ENCODE data around the gene ARHGDIG.
"Not testable (repeated sequence)": the region's sequence is repeated elsewhere in the genome, so short reads cannot be mapped to it uniquely, and the experiment has no call there.

The ARHGDIG gene

DNA sequence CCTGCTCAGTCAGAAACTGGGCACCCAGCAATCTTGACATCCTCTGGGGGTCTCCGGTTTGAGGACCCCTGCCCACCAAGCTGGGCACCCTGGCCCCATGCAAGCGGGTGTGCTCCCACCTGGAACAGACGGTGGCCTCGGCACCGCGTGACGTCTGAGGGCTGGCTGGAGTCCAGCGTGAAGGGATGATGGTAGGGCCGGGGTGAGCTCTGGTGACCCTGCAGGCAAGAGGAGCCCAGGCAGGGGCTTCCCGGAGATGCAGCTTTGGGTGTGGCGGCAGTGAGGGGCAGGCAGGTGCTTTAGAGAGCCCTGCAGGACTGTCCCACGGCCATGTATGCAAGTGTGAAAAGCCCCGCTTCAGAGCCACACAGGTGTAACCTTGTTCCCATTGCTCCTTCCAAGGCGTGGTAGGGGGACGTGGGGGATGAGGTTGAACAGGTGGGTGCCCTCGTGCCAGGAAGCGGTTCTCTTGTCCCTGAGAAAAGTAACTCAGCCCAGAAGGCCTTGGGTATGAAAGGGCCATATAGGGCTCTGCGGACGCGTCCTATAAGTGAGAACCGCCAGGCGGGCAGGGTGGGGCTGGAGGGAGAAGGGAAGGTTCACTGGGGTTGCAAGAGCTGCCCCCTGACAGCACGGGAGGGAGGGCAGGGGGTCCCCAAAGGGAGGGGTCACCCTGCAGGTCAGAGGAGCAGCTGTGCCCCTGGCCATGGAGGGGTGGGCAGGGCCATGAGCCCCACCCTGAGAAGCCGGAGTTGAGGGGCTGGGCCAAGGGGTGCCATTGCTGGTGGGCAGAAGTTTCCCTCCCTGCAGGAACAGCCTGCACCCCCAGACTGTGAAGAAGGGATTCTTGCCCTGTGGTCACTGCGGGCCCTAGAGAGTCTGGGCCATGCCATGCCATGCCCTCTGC is 13.9 kb upstream of the ARHGDIG start:
- Histone ChIP-seq H3K27ac (no peak overlapping the region), H3K4me1 (no peaks in the 10 kb centered on the region), H3K9ac (no peak overlapping the region), H3K9me3 (ENCODE audit: control insufficient read depth, low read length) (no peaks in the 10 kb centered on the region), H3K4me3 (ENCODE audit: low read depth, low read length) (no peak overlapping the region), H3K4me2 (ENCODE audit: low read length) (no peak overlapping the region), H3K27me3 (ENCODE audit: control insufficient read depth, insufficient read depth, low read length) (no peaks in the 10 kb centered on the region), H2AFZ (no peak overlapping the region), H3K79me2 (no peaks in the 10 kb centered on the region), H3K36me3 (ENCODE audit: control insufficient read depth, insufficient read depth, low read length) (no peaks in the 10 kb centered on the region)
- TF ChIP-seq, protein P1, sequence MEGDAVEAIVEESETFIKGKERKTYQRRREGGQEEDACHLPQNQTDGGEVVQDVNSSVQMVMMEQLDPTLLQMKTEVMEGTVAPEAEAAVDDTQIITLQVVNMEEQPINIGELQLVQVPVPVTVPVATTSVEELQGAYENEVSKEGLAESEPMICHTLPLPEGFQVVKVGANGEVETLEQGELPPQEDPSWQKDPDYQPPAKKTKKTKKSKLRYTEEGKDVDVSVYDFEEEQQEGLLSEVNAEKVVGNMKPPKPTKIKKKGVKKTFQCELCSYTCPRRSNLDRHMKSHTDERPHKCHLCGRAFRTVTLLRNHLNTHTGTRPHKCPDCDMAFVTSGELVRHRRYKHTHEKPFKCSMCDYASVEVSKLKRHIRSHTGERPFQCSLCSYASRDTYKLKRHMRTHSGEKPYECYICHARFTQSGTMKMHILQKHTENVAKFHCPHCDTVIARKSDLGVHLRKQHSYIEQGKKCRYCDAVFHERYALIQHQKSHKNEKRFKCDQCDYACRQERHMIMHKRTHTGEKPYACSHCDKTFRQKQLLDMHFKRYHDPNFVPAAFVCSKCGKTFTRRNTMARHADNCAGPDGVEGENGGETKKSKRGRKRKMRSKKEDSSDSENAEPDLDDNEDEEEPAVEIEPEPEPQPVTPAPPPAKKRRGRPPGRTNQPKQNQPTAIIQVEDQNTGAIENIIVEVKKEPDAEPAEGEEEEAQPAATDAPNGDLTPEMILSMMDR (IDR thresholded peaks at IDR 0.05) = no peak

DNA sequence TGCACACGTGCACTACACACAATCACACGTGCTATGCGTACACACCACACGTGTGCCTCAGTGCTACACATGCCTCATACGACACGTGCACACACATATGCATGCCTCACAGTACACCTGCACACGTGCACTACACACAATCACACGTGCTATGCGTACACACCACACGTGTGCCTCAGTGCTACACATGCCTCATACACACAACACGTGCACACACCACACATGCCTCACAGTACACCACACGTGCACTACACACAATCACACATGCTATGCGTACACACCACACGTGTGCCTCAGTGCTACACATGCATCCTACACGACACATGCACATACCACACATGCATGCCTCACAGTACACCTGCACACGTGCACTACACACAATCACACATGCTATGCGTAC is 12.8 kb upstream of the ARHGDIG start:
- not testable (repeated sequence) for H2AFZ ChIP-seq; H3K9ac ChIP-seq; H3K4me3 ChIP-seq (ENCODE audit: low read depth, low read length); H3K36me3 ChIP-seq (ENCODE audit: control insufficient read depth, insufficient read depth, low read length); H3K27ac ChIP-seq; H3K9me3 ChIP-seq (ENCODE audit: control insufficient read depth, low read length); H3K79me2 ChIP-seq; H3K4me2 ChIP-seq (ENCODE audit: low read length); H3K27me3 ChIP-seq (ENCODE audit: control insufficient read depth, insufficient read depth, low read length); H3K4me1 ChIP-seq

DNA sequence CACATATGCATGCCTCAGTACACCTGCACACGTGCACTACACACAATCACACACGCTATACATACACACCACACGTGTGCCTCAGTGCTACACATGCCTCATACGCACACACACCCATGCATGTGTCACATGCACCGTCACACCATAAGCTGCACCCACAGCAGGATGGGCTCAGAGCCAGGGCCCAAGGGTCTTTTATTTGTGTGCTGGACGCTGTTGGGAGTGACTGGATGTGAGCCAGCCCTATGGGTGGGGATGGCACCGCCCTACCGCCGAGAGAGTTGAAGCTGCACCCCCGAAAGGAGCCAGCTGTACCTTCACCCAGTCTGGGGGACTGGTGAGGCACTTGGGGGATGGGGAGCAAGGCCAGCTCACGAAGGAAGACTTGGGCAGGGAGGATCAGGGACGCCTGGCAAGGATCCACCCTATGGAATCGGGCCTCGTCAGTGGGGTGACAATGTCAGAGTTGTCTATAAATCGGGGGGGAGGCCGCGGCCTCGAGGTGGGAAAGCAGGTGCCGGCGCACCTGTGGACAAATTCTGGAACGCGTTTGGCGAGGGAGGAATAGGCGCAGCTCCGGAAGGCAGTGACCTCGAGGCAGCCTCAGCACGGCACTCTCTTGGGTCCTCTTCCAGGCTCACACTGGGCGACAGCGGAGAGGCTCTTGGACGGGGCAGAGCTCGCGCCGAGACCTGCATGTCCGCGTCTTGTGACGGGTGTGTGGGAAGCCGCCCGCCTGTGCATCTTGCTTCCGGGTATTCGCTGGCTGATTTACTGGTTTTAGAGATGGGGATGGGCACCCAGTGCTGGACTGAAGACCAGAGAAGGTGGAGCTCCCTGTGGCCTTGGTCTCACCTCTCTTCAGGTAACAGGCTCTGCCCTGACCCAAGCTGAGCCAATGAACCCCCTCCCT is 12.0 kb upstream of the ARHGDIG start:
- TF ChIP-seq, protein P1 (IDR thresholded peaks at IDR 0.05) = no peak
- H3K27ac ChIP-seq = no peak overlapping the region
- H2AFZ ChIP-seq = no peak overlapping the region
- H3K9me3 ChIP-seq (ENCODE audit: control insufficient read depth, low read length) = no peaks in the 10 kb centered on the region
- no peaks in the 10 kb centered on the region for H3K79me2 ChIP-seq
- H3K36me3 ChIP-seq (ENCODE audit: control insufficient read depth, insufficient read depth, low read length) = no peaks in the 10 kb centered on the region
- no peaks in the 10 kb centered on the region for H3K4me1 ChIP-seq
- no peak overlapping the region for H3K9ac ChIP-seq
- H3K4me2 ChIP-seq (ENCODE audit: low read length) = no peak overlapping the region
- H3K27me3 ChIP-seq (ENCODE audit: control insufficient read depth, insufficient read depth, low read length) = no peaks in the 10 kb centered on the region
- H3K4me3 ChIP-seq (ENCODE audit: low read depth, low read length) = no peak overlapping the region

DNA sequence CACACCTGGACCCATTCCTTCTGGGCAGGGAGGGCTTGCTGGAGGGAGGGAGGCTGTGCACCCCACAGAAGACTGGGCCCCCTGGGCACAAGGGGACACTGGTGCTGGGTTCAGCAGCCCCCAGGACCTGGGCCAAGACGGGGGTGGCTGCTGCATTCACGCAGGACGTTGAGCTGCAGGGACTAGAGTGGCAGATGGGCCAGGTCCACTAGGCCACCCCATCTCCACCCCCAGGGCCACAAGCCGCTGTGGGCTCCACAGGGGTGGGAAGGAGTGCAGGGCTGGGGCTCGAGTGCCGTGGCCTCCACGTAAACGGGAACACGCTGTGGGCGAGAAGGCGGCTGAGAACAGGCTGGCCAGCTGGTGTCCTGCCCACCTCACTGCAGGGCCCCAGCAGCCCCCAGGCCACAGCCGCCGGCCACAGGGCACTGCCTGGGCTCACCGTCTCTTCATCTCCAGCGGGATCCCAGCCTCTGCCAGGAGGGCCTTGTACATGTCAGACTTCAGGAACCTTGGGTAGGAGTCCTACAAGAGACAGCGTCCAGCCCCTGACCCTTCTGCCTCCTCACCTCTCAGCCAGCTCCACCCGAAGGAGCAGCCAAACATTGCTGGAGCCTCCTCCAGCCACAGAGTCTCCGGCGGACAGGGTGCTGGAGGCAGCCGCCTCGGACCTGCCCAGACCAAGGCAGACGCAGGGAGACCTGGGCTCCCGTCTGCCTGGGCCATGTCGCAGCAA is 11.2 kb upstream of the ARHGDIG start:
- Histone ChIP-seq H3K9ac (no peak overlapping the region), H3K79me2 (no peaks in the 10 kb centered on the region), H3K27me3 (ENCODE audit: control insufficient read depth, insufficient read depth, low read length) (no peaks in the 10 kb centered on the region), H3K4me3 (ENCODE audit: low read depth, low read length) (no peak overlapping the region), H2AFZ (no peak overlapping the region), H3K4me2 (ENCODE audit: low read length) (no peak overlapping the region), H3K9me3 (ENCODE audit: control insufficient read depth, low read length) (no peaks in the 10 kb centered on the region), H3K4me1 (no peaks in the 10 kb centered on the region), H3K27ac (no peak overlapping the region), H3K36me3 (ENCODE audit: control insufficient read depth, insufficient read depth, low read length) (no peaks in the 10 kb centered on the region)
- TF ChIP-seq, protein P1 (IDR thresholded peaks at IDR 0.05) = no peak
